Measurements from ENCODE around the gene MMP17. TPM values are rescaled to one million over a fixed set of nuclear protein-coding genes. Genes with fewer than 3 reads are reported as not detected.
"Not testable (repeated sequence)": the region's sequence is repeated elsewhere in the genome, so short reads cannot be mapped to it uniquely, and the experiment has no call there.

MMP17 gene
- total RNA-seq, 6 donors from 2014 or later = 3.1 to 7.1 (median 5.9) TPM

GRCh38 chr12:131883521-131883900 is 55.3 kb downstream of the MMP17 start:
- DNase-seq (no peak), ATAC-seq (ENCODE audit: low FRiP score in 2 of 2) (peak; percentile 14 to 75)
- no peak overlapping the region for H3K4me3 ChIP-seq
- H3K27ac ChIP-seq = no peak overlapping the region
- WGBS, 2 donors = 80 to 87% methylated on average over 4 of the region's 4 CpGs
- no peak for TF ChIP-seq EP300 (IDR thresholded peaks at IDR 0.05)
- no peak for TF ChIP-seq CTCF (IDR thresholded peaks at IDR 0.05)
- TF ChIP-seq POLR2AphosphoS5 (IDR thresholded peaks at IDR 0.05) = no peak
- TF ChIP-seq POLR2A (IDR thresholded peaks at IDR 0.05) = no peak
- no peaks in the 10 kb centered on the region for H3K27me3 ChIP-seq
- H3K9me3 ChIP-seq = peaks cover 0 to 6% (median 0%) of the 10 kb centered on the region in 4 donors
- H3K4me1 ChIP-seq = peaks cover 0 to 8% (median 3%) of the 10 kb centered on the region in 4 donors
- H3K36me3 ChIP-seq = no peaks in the 10 kb centered on the region

GRCh38 chr12:131885076-131885475 is 56.9 kb downstream of the MMP17 start:
- ATAC-seq (ENCODE audit: low FRiP score in 2 of 2); H3K27ac ChIP-seq; H3K36me3 ChIP-seq; DNase-seq; H3K27me3 ChIP-seq; H3K4me1 ChIP-seq; H3K4me3 ChIP-seq; H3K9me3 ChIP-seq: not testable (repeated sequence)
- 83 to 100% methylated on average over 7 to 8 of the region's 8 CpGs for WGBS, 2 donors

GRCh38 chr12:131885543-131886057 is 57.4 kb downstream of the MMP17 start:
- ATAC-seq (ENCODE audit: low FRiP score in 2 of 2) = no peak

GRCh38 chr12:131891722-131892121 is 63.5 kb downstream of the MMP17 start:
- H3K27me3 ChIP-seq; ATAC-seq (ENCODE audit: low FRiP score in 2 of 2); H3K27ac ChIP-seq; DNase-seq; H3K4me3 ChIP-seq; H3K9me3 ChIP-seq; H3K36me3 ChIP-seq: not testable (repeated sequence)
- peaks cover 11 to 17% (median 13%) of the 10 kb centered on the region in 4 donors for H3K4me1 ChIP-seq
- 81 to 85% methylated on average over 8 of the region's 8 CpGs for WGBS, 2 donors

More at GRCh38 chr12:131885543-131886057, 57.4 kb downstream of the MMP17 start:
- peaks cover 0 to 6% (median 0%) of the 10 kb centered on the region in 4 donors for H3K9me3 ChIP-seq
- H3K27me3 ChIP-seq = no peaks in the 10 kb centered on the region
- H3K27ac ChIP-seq = no peak overlapping the region
- no peaks in the 10 kb centered on the region for H3K36me3 ChIP-seq
- H3K4me1 ChIP-seq = peaks cover 0 to 8% (median 3%) of the 10 kb centered on the region in 4 donors
- no peak for DNase-seq
- 91 to 93% methylated on average over 7 of the region's 7 CpGs for WGBS, 2 donors
- H3K4me3 ChIP-seq = no peak overlapping the region
- TF ChIP-seq EP300 (IDR thresholded peaks at IDR 0.05) = no peak
- no peak for TF ChIP-seq POLR2A (IDR thresholded peaks at IDR 0.05)
- no peak for TF ChIP-seq CTCF (IDR thresholded peaks at IDR 0.05)
- TF ChIP-seq POLR2AphosphoS5 (IDR thresholded peaks at IDR 0.05) = no peak

GRCh38 chr12:131892711-131893604 is 64.8 kb downstream of the MMP17 start:
- Histone ChIP-seq H3K27ac (no peak overlapping the region), H3K27me3 (no peaks in the 10 kb centered on the region), H3K4me1 (peaks cover 21 to 28% (median 23%) of the 10 kb centered on the region in 4 donors), H3K9me3 (no peaks in the 10 kb centered on the region), H3K36me3 (no peaks in the 10 kb centered on the region), H3K4me3 (no peak overlapping the region)
- DNase-seq = no peak
- ATAC-seq (ENCODE audit: low FRiP score in 2 of 2) = no peak
- 73 to 82% methylated on average over 23 to 26 of the region's 26 CpGs for WGBS, 2 donors
- TF ChIP-seq CTCF (IDR thresholded peaks at IDR 0.05) (no peak), POLR2A (IDR thresholded peaks at IDR 0.05) (no peak), POLR2AphosphoS5 (IDR thresholded peaks at IDR 0.05) (no peak), EP300 (IDR thresholded peaks at IDR 0.05) (no peak)
